Measurements from ENCODE around the gene SOWAHA. TPM values are rescaled to one million over a fixed set of nuclear protein-coding genes. Genes with fewer than 3 reads are reported as not detected.

Gene SOWAHA
- total RNA-seq, 2 donors from 2014 or later: 4.1 to 16.7 TPM

DNA sequence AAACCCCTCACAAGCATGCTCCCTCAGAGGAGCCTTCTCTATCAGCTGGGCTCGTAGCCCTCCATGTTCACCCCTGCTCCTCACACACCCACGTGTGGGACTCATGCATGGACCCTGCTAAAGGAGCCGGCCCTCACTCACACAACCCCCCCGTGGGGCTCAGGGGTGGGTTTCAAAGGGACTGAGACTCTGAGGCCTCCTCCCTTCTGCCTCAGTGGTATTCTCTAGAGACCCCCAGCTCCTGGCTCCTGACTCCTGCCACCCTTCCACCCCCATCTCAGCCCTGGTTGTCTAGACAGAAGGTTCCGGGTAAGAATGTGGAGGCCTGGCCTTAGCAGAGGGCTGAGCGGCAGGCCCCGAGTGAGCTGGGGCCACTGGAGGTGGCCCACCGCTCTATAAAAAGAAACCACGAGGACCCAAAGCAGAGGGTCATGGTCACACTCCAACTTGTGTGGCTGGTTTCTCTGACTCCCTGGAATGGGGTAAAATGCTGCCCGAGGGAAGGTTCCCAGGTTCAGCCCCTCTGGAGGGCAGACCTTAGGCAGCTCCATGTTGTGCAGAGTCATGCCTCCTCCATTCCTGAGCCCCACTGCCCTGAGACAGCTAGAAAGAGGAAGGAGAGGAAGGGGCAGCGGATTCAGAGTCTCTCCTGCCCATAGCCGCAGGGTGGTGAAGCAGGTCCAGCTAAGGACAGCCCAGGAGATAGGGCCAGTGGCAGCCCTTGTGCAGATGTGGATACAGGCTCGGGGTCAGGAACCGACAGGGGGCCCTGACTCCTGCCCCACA, 46.9 kb upstream of the SOWAHA start:
- H3K4me1 ChIP-seq (replicated peaks): no peaks in the 10 kb centered on the region
- no peak overlapping the region for H3K27ac ChIP-seq

DNA sequence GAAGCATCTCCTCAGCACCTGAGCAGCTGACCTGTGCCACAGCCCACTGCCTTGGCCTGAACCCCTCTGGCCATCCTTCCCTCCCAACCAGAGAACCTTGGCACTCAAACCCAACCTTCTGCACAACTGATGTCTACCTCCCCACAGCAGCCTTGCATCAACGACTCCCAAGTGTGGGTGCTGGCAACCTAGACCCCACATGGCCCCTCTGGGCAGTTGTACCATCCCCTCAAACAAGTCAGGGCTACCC, 46.4 kb upstream of the SOWAHA start:
- intact Hi-C loops (cut with DNase I): no loop called here
- no peaks in the 10 kb centered on the region for H3K36me3 ChIP-seq
- no peak for TF ChIP-seq POLR2A (IDR thresholded peaks at IDR 0.05)
- TF ChIP-seq POLR2AphosphoS5 (IDR thresholded peaks at IDR 0.05): no peak
- TF ChIP-seq CTCF (IDR thresholded peaks at IDR 0.05): no peak
- no peak overlapping the region for H3K27ac ChIP-seq
- no peaks in the 10 kb centered on the region for H3K27me3 ChIP-seq (replicated peaks; ENCODE audit: insufficient read depth)
- DNase-seq (ENCODE audit: low spot score): no peak
- no peaks in the 10 kb centered on the region for H3K9me3 ChIP-seq
- H3K4me3 ChIP-seq: no peak overlapping the region
- H3K4me1 ChIP-seq (replicated peaks): no peaks in the 10 kb centered on the region
- WGBS: 93% methylated on average over 1 of the region's 1 CpG

More for the DNA sequence above, 46.9 kb upstream of the SOWAHA start:
- Histone ChIP-seq H3K36me3 (no peaks in the 10 kb centered on the region), H3K9me3 (no peaks in the 10 kb centered on the region), H3K4me3 (no peak overlapping the region), H3K27me3 (replicated peaks; ENCODE audit: insufficient read depth) (no peaks in the 10 kb centered on the region)
- intact Hi-C loops (cut with DNase I): no loop called here
- WGBS: 88% methylated on average over 14 of the region's 14 CpGs
- TF ChIP-seq CTCF (IDR thresholded peaks at IDR 0.05): no peak
- no peak for TF ChIP-seq POLR2A (IDR thresholded peaks at IDR 0.05)
- TF ChIP-seq POLR2AphosphoS5 (IDR thresholded peaks at IDR 0.05): no peak
- DNase-seq (ENCODE audit: low spot score): no peak

DNA sequence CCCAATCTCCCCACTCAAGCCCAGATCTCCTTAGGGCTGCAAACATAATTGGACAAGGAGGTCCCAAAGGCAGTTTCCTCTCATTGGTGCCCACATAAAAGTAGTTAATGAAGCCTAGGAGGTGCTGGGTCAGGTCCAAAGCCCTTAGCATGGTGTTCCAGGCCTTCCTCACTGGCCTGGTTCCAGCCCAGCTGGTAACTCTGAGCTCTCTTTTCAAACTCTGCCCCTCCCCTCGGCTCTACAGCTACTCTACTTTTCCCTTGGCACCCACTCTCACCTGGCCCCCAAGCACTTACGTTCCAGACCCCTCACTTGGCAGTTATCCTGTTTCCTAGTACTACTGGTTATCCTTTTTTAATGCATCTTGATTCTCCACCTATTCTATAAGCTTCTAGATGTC, 46.0 kb upstream of the SOWAHA start:
- Histone ChIP-seq H3K36me3 (no peaks in the 10 kb centered on the region), H3K4me3 (no peak overlapping the region), H3K4me1 (replicated peaks) (no peaks in the 10 kb centered on the region), H3K9me3 (no peaks in the 10 kb centered on the region), H3K27me3 (replicated peaks; ENCODE audit: insufficient read depth) (no peaks in the 10 kb centered on the region), H3K27ac (no peak overlapping the region)
- WGBS: 28% methylated on average over 2 of the region's 2 CpGs
- TF ChIP-seq POLR2A (IDR thresholded peaks at IDR 0.05) (no peak), POLR2AphosphoS5 (IDR thresholded peaks at IDR 0.05) (no peak), CTCF (IDR thresholded peaks at IDR 0.05) (no peak)
- DNase-seq (ENCODE audit: low spot score): no peak
- intact Hi-C loops (cut with DNase I): no loop called here

GRCh38 chr5:132768485-132768868, 44.6 kb upstream of the SOWAHA start:
- intact Hi-C loops (cut with DNase I): no loop called here
- Histone ChIP-seq H3K27me3 (replicated peaks; ENCODE audit: insufficient read depth) (no peaks in the 10 kb centered on the region), H3K9me3 (no peaks in the 10 kb centered on the region), H3K4me3 (no peak overlapping the region), H3K36me3 (no peaks in the 10 kb centered on the region), H3K27ac (no peak overlapping the region), H3K4me1 (replicated peaks) (no peaks in the 10 kb centered on the region)
- no peak for TF ChIP-seq POLR2A (IDR thresholded peaks at IDR 0.05)
- no peak for TF ChIP-seq POLR2AphosphoS5 (IDR thresholded peaks at IDR 0.05)
- TF ChIP-seq CTCF (IDR thresholded peaks at IDR 0.05): no peak
- 97% methylated on average over 3 of the region's 3 CpGs for WGBS
- DNase-seq (ENCODE audit: low spot score): no peak

DNA sequence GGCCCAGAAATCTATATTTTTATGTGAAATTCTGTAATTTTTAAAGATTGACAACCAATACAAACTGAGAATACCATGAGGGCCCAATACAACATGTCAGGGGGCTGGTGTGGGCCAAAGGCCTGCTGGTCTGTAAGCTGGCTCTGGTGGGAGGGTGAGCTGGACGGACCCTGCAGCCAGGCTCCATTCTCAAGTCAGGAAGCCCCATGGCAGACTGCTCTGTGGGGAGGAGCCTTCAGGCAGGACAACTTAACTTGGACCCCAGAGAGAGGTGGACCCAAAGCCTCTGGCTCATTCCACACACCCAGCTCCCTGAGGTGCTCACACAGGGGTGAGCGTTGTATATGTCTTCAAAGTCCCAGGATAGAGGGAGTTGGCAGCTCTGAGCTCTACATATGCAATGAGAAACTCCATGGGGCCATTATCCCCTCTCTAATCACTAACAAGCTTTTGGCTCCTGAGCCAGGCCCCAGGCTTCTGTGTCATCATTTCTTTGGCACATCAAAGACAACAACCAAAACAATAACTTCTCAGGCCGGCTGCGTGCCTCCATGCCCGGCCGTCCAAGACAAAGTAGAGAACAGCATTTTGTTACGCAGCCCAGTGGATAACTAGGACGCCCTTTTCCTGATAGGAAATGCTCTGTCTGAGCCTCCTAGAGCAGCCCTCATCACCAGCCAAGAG, 42.5 kb upstream of the SOWAHA start:
- no peak for DNase-seq (ENCODE audit: low spot score)
- Histone ChIP-seq H3K27me3 (replicated peaks; ENCODE audit: insufficient read depth) (no peaks in the 10 kb centered on the region), H3K4me3 (no peak overlapping the region), H3K4me1 (replicated peaks) (no peaks in the 10 kb centered on the region), H3K27ac (no peak overlapping the region), H3K36me3 (no peaks in the 10 kb centered on the region), H3K9me3 (no peaks in the 10 kb centered on the region)
- no peak for TF ChIP-seq CTCF (IDR thresholded peaks at IDR 0.05)
- intact Hi-C loops (cut with DNase I): no loop called here
- 77% methylated on average over 8 of the region's 8 CpGs for WGBS

Data from prostate gland (tissue), 2 donors.